GM10266 (cell line): ENCODE data around the gene HMGA1.

Source experiments
- DNase-seq: peaks from one replicate; pipeline ENCODE4 v3.0.0; 2012; ENCODE audit errors: extremely low spot score
- TF ChIP-seq, protein P1 (sequence below): IDR thresholded peaks from 2 replicates; pipeline ENCODE4 v1.5.1; 2012; ENCODE audit warnings: mild to moderate bottlenecking, low read depth; ENCODE audit not compliant: control insufficient read depth, insufficient read depth; ENCODE audit errors: missing control alignments

Gene HMGA1

GRCh38 chr6:34230653-34231371, 5.9 kb upstream of the HMGA1 start:
- TF ChIP-seq, protein P1, sequence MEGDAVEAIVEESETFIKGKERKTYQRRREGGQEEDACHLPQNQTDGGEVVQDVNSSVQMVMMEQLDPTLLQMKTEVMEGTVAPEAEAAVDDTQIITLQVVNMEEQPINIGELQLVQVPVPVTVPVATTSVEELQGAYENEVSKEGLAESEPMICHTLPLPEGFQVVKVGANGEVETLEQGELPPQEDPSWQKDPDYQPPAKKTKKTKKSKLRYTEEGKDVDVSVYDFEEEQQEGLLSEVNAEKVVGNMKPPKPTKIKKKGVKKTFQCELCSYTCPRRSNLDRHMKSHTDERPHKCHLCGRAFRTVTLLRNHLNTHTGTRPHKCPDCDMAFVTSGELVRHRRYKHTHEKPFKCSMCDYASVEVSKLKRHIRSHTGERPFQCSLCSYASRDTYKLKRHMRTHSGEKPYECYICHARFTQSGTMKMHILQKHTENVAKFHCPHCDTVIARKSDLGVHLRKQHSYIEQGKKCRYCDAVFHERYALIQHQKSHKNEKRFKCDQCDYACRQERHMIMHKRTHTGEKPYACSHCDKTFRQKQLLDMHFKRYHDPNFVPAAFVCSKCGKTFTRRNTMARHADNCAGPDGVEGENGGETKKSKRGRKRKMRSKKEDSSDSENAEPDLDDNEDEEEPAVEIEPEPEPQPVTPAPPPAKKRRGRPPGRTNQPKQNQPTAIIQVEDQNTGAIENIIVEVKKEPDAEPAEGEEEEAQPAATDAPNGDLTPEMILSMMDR, result no peak
- no peak for DNase-seq

- no peak for DNase-seq
Observed at GRCh38 chr6:34231566-34232336, 4.9 kb upstream of the HMGA1 start.

GRCh38 chr6:34232901-34233300, 3.8 kb upstream of the HMGA1 start:
- no peak for DNase-seq
- TF ChIP-seq, protein P1, result no peak

More at GRCh38 chr6:34231566-34232336, 4.9 kb upstream of the HMGA1 start:
- TF ChIP-seq, protein P1, result no peak

- TF ChIP-seq, protein P1, result no peak
- DNase-seq, result peak; percentile 6
Observed at GRCh38 chr6:34233867-34234266, 2.8 kb upstream of the HMGA1 start.

DNA sequence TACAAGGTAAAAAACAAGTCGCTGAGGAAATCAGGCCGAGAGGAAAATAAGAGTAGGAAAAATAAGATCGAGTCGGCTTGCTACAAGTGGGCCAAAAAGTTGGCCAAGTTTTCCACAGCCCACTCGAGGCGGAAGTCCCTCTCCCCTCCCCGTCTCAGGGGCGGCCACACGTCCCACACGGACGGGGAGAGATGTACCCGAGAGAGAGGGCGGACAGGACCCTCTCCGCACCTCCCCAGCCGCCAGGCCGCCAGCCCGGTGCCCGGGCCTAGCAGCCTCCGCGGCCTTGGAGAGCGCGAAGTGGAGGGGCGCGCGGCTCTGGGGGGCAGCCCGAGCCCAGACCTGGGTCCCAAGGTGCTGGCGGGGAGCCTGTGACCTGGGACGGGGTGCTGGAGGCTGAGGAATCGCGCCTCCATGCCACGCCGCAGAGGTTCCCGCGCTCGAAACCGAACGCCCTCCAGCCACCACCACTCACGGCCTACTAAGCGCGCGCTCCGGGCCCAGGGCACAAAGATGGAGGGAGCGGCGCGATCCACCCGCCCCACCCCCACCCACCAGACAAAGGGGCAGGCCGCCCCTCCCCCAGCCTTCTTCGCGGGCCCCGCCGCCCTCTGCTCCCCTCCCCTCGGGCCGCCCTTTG, 1.9 kb upstream of the HMGA1 start:
- TF ChIP-seq, protein P1, result no peak
- peak; percentile 17 for DNase-seq

DNA sequence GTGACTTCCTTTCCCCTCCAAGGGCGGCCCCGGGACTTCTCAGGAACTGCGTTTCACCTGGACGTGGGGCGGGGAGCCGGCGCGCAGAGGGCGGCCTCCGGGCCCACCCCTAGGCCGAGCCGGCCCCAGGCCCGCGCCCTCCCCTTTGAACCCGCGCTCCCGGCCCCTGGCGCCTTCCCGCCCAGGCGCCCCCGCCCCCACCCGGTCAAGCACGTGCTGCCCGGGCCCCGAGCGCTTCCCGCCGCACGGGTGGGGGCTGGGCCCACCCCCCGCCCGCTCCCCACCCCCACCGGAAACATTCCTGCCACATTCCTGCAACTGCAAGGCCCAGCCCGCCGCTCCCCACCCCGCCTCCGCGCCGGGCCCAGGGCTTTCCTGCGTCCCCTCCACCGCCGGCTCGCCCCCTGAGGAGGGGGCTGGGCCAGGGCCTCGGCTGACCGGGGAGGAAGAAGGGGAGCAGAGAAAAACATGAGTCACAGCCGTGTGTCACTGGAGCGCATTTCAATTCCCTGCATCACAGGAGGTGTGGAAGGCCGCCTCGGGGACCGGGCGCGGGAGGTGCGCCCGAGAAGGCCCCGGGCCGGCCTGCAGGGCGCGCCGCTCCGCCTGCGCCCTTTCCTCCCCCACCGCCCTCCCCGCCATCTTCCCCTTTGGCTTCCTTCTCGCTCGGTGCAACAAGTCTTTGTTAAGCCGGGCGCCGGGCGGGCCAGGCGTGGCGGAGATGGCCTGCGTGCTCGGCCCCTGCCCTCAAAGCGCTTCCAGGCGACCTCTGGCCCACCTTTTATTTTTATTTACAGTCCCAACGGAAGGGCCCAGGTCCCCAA, 1.2 kb upstream of the HMGA1 start:
- TF ChIP-seq, protein P1, result no peak
- peak; percentile 82 for DNase-seq
